Myocyte (in vitro differentiated cells): ENCODE results near the gene TNRC6B. TPM values are rescaled to one million over a fixed set of nuclear protein-coding genes. Genes with fewer than 3 reads are reported as not detected.
"Not testable (repeated sequence)": the region's sequence is repeated elsewhere in the genome, so short reads cannot be mapped to it uniquely, and the experiment has no call there.

Experiments
- DNase-seq: peaks from one replicate; pipeline ENCODE4 v3.0.0-alpha.2; 2012; ENCODE audit warnings: low read depth
- total RNA-seq: library from RNA; depleted of rRNA; stranded (reverse); fragments of >200 nt; gene quantifications from 2 replicates; pipeline ENCODE4 v1.2.3, GENCODE V29; 2014

The TNRC6B gene
- total RNA-seq, 1 donor from 2014 or later, result 34.7 TPM

DNA sequence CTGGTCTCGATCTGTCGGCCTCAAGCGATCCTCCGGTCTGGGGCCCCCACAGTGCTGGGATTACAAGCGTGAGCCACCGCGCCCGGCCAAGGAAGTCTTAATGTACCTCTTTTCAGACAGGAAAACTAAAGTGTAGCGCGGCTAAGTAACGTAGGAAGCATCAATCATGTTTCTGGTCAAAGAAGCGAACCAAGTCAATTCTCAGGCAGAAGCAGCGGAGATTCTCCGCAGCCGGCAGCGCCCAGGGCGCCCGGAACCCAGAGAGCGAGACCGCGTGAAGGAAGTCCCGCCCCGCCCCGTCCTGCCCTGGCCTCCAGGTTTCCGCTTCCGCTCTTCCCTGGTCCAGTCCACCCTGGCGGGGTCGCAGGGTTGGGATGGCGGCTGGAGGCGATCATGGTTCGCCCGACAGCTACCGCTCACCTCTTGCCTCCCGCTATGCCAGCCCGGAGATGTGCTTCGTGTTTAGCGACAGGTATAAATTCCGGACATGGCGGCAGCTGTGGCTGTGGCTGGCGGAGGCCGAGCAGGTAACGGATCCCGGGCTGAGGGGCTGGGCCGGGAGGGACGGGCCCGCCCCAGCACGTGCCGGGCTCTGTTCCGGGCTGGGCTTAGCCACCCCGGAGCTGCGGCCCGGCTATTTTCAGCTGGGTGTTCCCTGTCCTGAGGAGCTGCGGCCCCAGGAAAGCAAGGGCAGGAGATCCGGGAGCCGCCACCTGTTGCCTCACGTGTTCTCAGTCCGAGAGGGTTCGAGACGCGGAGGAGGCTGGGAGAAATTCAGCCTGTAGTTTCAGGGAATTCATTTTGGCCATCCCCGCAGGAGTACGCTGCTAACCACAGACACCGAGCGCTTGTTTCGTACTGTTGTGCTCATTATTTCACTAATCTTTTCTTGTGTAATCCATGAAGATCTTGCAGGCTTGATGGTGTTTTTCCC is 168.7 kb downstream of the TNRC6B start, which contains the start of gene ADSL:
Gene ADSL, plus strand, starts transcription at position 316 of the 934 bp plus-strand sequence. Its CDS starts 59 bp downstream, at position 375.
- peak; percentile 94 for DNase-seq

DNA sequence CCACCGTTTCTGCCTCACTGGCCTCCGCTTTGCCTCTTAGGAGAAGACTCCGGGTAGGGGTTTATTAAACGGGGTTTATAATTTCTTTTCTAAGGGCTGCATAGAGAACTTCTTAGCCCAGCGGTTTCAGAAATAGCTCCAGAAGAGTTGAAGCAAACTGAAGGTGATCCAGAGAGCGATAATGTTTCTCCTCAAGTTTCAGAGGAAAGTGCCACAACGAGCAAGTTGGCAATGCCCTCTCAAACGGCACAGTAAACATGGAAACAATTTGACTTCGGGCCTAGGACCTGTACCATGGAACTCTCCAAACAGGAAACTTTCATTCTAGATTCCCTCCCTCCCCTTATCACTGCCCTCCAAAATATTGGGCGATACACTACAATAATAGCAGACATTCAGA is 169.6 kb downstream of the TNRC6B start:
- DNase-seq, result peak; percentile 18

DNA sequence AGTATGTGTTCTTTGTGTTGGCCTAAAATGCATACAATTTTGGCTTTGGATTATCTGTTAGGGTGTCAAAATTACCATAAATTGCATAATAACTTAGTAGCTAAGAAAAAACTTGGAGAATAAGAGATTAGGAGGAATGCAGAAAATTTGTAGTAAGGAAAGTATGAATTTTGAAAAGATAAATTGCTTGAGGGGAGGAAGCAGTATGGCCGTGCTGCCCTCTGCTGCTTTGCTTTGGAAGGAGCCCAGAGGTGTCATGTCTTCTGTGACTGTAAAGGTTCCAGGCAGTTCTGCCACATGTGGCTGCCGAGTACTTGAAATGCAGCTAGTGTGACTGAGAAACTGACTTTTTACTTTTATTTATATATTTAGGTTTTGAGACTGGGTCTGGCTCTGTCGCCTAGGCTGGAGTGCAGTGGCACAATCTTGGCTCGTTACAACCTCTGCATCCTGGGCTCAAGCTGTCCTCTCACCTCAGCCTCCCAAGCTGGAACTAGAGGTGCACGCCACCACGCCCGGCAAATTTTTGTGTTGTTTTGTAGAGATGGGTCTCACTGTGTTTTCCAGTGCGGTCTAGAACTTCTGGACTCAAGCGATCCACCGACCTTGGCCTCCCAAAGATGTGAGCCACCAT is 170.4 kb downstream of the TNRC6B start:
- peak; percentile 60 for DNase-seq

DNA sequence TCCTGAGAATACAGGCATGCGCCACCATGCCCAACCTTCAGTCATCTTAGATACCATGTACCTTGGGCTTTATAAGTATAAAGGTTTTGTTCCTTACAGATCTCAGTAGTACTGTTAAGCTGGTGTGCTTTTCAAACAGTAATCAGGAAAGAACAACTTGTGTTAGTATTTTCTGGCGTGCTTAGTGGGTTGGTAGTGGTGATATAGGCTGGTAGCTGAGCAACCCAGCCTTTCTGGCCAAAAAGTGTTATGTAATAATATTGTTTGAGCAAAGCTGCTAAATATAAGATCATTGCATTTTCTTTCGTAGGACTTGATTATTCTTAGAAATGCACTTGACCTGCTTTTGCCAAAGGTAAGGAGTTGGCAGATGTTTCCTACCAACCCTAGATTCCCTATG is 175.0 kb downstream of the TNRC6B start:
- no peak for DNase-seq

DNA sequence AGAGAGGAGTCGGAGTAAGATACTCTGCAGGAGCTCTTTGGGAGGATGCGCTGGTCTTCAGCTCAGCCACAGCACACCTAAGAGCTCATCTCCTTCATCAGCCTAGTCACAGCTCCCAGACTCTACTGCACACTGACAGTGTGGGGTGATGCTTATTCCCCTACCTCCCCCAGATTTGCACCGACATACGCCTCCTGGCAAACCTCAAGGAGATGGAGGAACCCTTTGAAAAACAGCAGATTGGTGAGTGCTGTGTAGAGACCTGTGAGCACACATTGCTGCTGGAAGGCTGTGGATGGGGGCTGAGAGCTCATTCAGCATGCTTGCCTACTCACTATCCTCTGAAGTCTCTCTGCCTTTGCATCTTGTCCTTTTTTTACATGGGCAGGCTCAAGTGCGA is 183.4 kb downstream of the TNRC6B start:
- no peak for DNase-seq

DNA sequence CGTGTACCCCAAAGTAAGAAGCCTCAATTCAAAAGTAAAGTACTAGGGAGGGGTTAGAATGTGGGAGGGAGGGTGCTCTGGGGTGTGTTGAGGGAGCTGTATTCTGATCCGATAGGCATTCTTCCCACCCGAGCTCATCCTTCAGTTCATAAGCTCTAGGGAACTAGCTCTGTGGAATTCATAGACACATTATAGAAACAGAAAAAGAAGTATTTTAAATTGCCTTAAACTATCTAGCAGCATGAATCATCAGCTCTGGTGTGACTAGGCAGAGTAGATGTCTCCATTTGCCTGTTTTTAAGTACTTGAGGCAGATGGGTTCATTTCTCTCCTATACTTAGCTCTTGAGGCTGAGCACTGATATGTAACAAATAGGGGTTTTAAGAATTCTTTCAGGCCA is 185.3 kb downstream of the TNRC6B start:
- no peak for DNase-seq

DNA sequence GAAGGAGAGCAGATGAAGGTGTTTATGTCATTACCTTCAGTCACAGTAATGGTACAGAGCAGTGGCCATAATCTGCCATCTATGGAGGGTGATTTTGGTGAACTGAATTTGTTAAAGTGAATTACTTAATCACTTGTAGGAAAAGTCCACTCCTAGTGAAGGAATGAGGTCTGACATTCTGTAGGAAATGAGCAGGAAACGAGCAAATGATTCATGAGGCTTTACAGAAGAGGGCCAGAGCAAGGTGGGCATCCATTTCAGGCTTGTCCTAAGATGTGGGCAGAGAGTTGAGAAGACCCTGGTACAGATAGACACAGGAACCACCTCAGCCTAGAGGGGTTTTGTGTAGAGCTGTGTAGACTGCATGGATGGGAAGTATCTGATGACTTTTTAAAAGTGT is 186.7 kb downstream of the TNRC6B start:
- no peak for DNase-seq

DNA sequence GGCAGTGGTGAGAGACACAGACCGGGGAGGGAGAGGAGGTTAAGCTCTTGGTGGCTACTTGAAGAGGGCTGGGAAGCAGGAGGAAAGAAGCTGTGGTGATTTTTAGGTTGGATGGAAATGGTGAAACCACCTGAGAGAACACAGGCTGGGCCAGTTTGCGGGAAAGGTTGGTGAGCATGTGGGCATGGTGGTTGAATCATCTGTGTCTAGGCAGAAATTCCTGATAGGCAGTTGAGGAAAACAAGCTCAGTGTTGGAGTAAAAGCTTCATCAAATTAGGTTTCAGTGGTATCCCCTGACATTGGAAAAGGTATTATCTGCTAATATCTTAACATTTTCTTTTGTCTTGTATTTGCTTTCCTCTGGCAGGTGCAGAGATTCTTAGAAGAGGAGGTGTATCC is 188.3 kb downstream of the TNRC6B start:
- DNase-seq, result no peak

DNA sequence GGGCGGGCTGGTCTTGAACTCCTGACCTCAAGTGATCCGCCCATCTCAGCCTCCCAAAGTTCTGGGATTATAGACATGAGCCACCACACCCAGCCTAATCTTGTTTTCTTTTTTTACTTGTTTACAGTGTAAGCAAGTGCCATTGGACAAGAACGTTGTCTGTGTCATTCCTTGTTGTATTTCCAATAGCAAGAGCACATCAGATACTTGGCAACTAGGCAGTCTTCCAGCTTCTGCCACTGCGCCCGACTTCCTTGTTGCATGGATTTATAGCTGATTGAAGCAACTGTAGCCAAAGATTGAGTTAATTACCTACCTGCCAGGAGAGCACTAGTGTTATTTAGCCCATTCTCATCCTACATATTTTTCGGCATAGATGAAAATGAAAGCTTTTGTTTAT is 189.6 kb downstream of the TNRC6B start:
- DNase-seq, result no peak

DNA sequence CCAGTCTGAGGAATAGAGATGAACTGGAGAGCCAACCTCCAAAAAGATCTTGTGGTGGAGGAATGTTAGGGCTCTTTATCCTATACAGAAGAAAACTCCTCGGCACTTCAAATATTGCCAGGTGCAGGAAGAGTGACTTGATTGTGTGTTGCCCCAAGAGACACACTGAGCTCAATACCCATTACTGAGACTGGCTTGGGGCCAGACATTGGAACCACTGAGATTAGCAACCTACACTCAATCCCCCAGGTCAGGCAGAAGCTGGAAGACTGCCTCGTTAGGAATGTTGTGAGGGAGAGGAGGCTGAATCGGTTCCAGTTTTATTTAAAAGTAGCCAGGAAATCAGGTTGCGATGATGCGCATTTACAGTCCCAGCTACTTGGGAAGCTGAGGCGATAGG is 190.3 kb downstream of the TNRC6B start:
- DNase-seq, result no peak

DNA sequence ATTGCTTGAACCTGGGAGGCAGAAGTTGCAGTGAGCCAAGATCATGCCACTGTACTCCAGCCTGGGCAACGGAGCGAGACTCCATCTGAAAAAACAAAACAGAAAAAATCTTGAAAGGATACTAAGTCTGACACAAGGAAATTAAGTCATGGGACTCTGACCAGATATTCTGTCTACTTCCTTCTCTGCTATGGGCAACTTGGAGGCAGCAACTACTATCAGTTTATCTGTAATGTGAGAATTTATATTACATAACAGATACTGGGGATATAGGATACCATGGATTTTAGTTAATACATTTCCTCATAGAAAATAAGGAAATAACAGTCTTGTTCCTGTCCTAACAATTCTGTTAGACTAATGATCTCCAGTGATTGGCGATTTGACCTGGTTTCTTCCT is 191.1 kb downstream of the TNRC6B start:
- DNase-seq, result no peak

DNA sequence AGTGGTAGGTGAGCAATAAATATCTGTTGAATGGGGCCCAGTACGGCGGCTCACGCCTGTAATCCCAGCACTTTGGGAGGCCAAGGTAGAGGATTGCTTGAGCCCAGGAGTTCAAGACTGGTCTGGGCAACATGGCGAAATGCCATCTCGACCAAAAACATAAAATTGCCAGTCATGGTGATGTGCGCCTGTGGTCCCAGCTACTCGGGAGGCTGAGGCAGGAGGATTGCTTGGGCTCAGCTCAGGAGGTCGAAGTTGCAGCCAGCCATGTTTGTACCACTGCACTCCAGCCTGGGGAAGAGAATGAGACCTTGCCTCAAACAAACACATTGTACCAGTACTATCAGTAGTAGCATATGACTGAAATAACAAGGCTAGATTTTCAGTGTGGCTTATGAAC is 196.8 kb downstream of the TNRC6B start:
- no peak for DNase-seq

DNA sequence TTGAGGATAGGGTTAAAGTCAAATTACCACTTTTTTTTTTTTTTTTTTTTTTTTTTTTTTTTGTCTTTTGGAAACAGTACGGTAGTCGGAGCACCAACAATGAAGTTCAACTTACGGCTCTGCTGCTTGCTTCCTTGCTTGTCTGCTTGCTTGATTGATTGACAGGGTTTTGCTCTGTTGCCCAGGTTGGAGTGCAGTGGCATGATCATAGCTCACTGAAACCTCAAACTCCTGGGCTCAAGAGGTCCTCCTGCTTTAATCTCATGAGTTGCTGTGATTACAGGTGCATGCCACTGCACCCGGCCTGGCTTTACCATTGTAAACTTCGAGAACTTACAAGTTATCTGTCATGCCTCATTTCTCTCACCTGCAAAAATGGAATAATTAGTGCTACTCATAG is 198.4 kb downstream of the TNRC6B start:
- no peak for DNase-seq

DNA sequence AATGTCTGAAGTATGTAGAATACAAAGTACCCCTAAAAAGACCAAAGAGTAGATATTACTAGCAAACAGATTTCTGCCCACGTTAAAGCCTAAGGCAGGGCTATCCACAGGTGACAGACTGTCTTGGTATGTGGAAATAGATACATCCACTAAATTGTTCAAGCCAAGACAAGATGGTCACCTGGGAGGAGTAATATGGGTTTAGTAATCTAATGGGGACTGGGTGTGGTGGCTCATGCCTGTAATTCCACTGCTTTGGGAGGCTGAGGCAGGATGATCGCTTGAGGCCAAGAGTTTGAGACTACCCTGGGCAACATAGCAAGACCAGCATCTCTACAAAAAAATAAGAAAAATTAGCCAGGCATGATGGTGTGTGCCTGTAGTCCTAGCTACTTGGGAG is 200.2 kb downstream of the TNRC6B start:
- DNase-seq, result no peak

DNA sequence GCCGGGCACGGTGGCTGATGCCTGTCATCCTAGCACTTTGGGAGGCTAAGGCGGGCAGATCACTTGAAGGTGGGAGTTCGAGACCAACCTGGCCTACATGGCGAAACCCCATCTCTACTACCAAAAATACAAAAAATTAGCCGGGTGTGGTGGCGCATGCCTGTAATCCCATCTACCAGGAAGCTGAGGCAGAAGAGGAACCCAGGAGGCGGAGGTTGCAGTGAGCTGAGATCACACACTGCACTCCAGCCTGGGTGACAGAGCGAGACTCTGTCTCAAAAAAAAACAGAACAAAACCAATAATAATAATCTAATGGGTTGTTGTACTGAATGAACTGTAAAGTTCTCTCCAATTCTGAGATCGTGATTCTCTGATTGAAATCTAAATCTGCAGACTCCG is 200.7 kb downstream of the TNRC6B start:
- DNase-seq, result not testable (repeated sequence)

DNA sequence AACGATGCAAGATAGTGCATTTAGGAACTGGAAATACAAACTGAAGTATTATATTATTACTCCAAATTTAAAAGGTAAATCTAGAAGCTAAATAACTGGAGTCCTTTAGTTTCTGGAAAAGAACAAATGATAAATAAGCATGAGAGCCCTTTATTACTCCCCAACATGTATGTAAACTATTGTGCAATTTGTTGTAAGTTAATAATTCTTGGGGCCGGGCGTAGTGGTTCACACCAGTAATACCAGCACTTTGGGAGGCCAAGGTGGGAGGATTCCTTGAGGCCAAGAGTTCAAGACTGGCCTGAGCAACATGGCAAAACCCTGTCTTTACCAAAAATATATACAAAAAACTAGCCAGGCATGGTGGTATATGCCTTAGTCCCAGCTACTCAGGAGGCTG is 203.7 kb downstream of the TNRC6B start:
- DNase-seq, result no peak

DNA sequence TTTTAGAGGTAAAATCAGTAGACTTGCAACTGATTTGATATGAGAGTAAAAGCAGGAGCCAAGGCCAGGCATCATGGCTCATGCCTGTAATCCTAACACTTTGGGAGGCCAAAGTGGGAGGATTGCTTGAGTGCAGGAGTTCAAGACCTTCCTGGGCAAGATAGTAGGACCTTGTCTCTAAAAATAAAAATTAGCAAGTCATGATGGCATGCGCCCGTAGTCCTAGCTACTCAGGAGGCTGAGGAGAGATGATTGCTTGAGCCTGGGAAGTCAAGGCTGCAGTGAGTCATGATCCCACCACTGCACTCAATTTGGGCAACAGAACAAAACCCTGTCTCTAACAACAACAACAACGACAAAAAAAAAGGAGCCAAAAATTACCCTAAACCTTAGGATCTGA is 206.2 kb downstream of the TNRC6B start:
- DNase-seq, result peak; percentile 75

DNA sequence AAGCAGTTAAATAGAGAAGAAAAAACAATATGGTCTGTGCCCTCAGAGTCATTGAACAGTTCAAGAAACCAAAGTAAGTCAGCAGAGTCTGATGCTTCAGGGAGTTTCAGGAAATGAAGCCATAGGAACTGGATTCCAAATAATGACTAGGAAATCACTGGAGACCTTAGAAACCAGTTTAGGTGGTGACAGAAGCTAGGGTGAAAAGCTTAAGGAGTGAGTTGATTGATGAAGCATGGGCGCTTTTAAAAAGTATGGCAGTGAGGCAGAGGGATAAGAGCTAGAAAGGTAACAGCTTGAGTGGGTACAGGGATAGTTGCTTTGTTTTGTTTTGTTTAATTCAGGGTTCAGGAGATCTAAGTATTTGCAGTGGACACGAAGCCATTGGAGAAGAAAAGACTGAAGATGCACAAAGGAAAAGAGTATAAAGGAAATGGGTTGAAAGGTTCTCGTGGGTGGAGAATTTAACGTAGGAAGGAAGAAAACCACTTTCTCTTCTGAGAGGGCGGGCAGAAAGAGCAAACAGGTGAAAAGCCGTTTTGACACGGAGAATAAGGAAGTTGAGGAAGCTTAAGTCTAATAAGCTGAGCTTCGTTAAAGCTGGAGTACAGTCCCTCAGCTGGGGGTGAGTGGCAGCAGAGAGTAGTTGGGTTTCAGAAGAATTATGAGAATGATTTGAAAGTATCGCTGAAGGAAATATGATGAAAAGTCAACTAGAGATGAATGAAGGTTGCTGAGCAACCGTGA is 207.5 kb downstream of the TNRC6B start:
- DNase-seq, result no peak
